Neural crest cell (in vitro differentiated cells): ENCODE measurements around the gene DHRS9. TPM values are rescaled to one million over a fixed set of nuclear protein-coding genes. Genes with fewer than 3 reads are reported as not detected.

Source experiments
- DNase-seq: peaks from one replicate; pipeline ENCODE4 v3.0.0; 2021; ENCODE audit warnings: low read depth, mixed read lengths, low spot score
- H3K27ac Mint-ChIP-seq: one replicate; pipeline ENCODE4 v1.8.0; 2021; ENCODE audit warnings: mild to moderate bottlenecking, mixed read lengths; ENCODE audit not compliant: unreplicated experiment
- H3K27me3 Mint-ChIP-seq: 2 replicates; pipeline ENCODE4 v1.8.0; 2021; ENCODE audit warnings: low read depth, mild to moderate bottlenecking, mixed read lengths
- H3K36me3 Mint-ChIP-seq: 2 replicates; pipeline ENCODE4 v1.8.0; 2021; ENCODE audit warnings: low read depth, mild to moderate bottlenecking, mixed read lengths
- H3K4me1 Mint-ChIP-seq: 2 replicates; pipeline ENCODE4 v1.8.0; 2021; ENCODE audit warnings: mixed read lengths
- H3K4me3 Mint-ChIP-seq: one replicate; pipeline ENCODE4 v1.8.0; 2021; ENCODE audit warnings: mild to moderate bottlenecking, mixed read lengths
- H3K9me3 Mint-ChIP-seq: 2 replicates; pipeline ENCODE4 v1.8.0; 2021; ENCODE audit warnings: mixed read lengths
- total RNA-seq: library from RNA; stranded (reverse); gene quantifications from 2 replicates; pipeline ENCODE4 v1.2.1, GENCODE V29; 2021
- TF ChIP-seq, protein P1 (sequence below): fragments of 200-600 bp; sonication (generic); conservative IDR thresholded peaks from 2 replicates; pipeline ENCODE4 v1.5.0; 2021; ENCODE audit warnings: antibody characterized with exemption, mild to moderate bottlenecking

Gene DHRS9
- total RNA-seq, 1 donor from 2014 or later: not detected

DNA sequence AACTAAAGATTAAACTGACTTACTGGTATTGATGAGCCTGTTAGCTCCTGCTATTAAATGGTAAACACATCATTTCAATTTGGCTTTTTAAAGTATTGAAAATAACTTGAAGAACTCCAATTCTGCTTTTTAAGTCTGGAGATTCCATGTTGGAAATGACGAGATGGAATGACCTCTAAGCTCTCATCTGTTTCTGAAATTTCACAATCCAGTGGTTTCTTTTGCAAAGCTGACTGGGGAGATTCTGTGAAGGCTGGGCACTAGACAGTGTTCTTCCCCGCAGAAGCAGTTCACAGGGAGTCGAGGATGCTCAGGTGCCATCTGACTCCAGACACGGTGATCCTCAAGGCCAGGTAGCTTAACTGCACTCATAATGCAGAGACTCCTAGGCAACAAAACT is 44.7 kb downstream of the DHRS9 start:
- Mint-ChIP-seq H3K4me3 (no peak overlapping the region), H3K36me3 (no peaks in the 10 kb centered on the region), H3K27me3 (peaks cover 7% of the 10 kb centered on the region), H3K4me1 (peaks cover 16% of the 10 kb centered on the region), H3K9me3 (peaks cover 3% of the 10 kb centered on the region), H3K27ac (no peak overlapping the region)
- no peak for DNase-seq
- TF ChIP-seq, protein P1, sequence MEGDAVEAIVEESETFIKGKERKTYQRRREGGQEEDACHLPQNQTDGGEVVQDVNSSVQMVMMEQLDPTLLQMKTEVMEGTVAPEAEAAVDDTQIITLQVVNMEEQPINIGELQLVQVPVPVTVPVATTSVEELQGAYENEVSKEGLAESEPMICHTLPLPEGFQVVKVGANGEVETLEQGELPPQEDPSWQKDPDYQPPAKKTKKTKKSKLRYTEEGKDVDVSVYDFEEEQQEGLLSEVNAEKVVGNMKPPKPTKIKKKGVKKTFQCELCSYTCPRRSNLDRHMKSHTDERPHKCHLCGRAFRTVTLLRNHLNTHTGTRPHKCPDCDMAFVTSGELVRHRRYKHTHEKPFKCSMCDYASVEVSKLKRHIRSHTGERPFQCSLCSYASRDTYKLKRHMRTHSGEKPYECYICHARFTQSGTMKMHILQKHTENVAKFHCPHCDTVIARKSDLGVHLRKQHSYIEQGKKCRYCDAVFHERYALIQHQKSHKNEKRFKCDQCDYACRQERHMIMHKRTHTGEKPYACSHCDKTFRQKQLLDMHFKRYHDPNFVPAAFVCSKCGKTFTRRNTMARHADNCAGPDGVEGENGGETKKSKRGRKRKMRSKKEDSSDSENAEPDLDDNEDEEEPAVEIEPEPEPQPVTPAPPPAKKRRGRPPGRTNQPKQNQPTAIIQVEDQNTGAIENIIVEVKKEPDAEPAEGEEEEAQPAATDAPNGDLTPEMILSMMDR: no peak

DNA sequence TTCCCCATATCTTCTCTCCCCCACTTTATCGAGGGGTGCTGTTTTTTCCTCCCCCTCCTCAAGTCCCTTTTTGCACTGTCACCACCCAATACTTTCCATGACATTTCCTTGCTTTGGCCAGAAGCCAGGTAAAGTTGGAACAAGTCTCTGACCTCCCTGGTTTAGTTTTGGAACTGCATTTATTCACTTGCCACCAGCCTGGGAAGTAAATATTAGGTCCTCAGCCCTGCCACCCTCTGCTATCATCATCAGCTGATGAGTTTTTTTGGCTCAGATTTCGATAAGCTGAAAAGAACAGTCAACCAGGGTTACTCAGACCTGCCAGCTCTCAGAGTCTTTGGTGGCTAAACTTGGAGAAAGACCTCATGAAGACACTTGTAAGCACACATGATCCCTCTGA is 47.0 kb downstream of the DHRS9 start:
- Mint-ChIP-seq H3K36me3 (peaks cover 2% of the 10 kb centered on the region), H3K4me3 (no peak overlapping the region), H3K9me3 (peaks cover 3% of the 10 kb centered on the region), H3K27me3 (no peaks in the 10 kb centered on the region), H3K27ac (no peak overlapping the region), H3K4me1 (no peaks in the 10 kb centered on the region)
- DNase-seq: no peak
- TF ChIP-seq, protein P1: no peak

DNA sequence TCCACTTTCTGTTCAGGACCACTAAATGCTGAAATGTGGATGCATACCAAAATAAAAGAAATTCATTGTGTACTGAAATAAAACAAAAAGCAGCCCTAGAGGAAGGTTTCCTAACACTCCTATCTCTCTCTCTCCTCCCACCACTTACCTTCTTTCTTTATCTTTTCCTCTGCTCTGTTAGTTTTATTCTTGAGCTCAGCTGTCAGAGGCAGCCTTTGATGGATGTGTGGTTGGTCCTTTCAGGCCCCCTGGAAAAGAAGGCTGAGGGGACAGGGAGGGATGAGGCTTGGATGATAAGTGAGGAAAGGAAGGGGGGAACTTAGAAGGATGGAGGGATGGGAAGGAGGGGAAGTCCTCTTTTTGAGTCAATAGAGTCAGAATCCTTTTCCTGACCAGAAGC is 47.6 kb downstream of the DHRS9 start:
- Mint-ChIP-seq H3K27me3 (no peaks in the 10 kb centered on the region), H3K4me3 (no peak overlapping the region), H3K36me3 (peaks cover 5% of the 10 kb centered on the region), H3K9me3 (peaks cover 3% of the 10 kb centered on the region), H3K4me1 (no peaks in the 10 kb centered on the region), H3K27ac (no peak overlapping the region)
- DNase-seq: no peak
- TF ChIP-seq, protein P1: no peak

DNA sequence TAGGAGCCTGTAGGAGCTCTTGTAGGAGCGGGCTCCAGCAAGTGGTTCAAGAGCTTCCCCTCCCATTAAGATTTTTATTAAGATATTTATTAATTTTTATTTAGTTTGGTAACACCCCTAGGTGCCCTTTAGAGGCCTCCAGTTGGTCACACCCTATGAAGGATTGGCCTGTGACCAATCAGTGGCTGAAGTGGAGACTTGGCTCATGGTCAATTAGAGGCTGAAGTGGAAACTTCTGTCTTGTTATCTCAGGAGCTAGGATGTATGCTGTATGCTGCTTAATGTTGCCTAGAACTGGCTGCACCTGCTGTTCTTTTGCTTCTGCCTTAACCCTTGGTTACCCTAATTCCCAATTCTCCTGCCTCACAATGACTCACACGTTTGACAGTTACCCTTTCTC is 48.7 kb downstream of the DHRS9 start:
- TF ChIP-seq, protein P1: no peak
- no peaks in the 10 kb centered on the region for H3K27me3 Mint-ChIP-seq
- no peak for DNase-seq
- no peak overlapping the region for H3K4me3 Mint-ChIP-seq
- peaks cover 5% of the 10 kb centered on the region for H3K36me3 Mint-ChIP-seq
- H3K4me1 Mint-ChIP-seq: no peaks in the 10 kb centered on the region
- H3K27ac Mint-ChIP-seq: no peak overlapping the region
- peaks cover 3% of the 10 kb centered on the region for H3K9me3 Mint-ChIP-seq

DNA sequence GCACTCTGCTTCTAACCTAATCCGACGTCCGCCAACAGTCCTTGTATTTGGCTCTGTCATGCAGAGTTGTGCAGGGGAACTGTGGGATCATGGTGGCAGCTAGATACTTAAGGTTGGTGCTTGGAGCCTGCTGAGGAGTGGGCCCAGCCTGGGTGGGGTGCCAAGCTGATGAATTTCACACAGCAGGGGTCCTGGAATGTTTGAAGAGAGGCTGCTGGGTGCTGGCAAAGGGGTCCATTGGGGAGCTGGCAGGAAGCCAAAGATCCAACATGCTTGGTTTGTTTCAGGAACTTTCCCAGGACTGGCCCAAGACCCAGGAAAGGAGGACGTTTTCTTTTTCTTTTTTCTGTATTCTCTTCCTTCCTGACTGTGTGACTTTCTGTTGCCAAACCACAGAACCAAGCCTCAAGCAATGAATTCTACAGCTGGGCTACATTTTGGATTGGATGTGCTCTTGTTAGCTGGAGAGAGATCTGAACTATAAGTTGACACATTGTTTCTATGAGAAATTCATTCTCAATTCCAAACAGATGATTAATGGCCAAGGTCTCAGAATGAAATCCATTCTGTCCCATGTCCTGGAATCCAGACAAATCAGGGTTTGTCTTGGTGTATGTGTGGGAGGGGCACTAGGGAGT is 49.9 kb downstream of the DHRS9 start:
- Mint-ChIP-seq H3K36me3 (peaks cover 5% of the 10 kb centered on the region), H3K27me3 (no peaks in the 10 kb centered on the region), H3K4me1 (no peaks in the 10 kb centered on the region), H3K27ac (no peak overlapping the region), H3K9me3 (peaks cover 3% of the 10 kb centered on the region), H3K4me3 (no peak overlapping the region)
- no peak for DNase-seq
- TF ChIP-seq, protein P1: no peak

DNA sequence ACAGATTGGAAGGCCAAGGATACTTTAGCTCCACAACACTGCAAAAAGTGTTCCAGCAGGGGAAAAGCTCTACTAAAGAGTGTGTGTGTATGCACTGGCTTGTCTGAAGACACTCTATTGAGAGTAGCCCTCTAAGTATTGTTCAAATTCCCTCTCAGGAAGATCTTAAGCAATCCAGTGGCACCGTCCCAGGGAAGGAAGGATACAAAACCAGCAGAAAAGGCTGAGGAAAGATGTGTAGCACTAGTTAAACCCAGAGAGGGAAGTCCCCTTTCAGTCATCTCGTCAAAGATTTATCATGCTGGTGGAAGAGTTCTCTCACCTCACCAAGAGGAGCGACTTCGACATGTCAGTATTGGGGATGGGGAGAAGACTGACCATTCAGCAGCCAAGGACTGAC is 50.5 kb downstream of the DHRS9 start:
- TF ChIP-seq, protein P1: no peak
- no peaks in the 10 kb centered on the region for H3K4me1 Mint-ChIP-seq
- H3K27ac Mint-ChIP-seq: no peak overlapping the region
- DNase-seq: no peak
- peaks cover 8% of the 10 kb centered on the region for H3K36me3 Mint-ChIP-seq
- H3K4me3 Mint-ChIP-seq: no peak overlapping the region
- peaks cover 3% of the 10 kb centered on the region for H3K9me3 Mint-ChIP-seq
- no peaks in the 10 kb centered on the region for H3K27me3 Mint-ChIP-seq
